SU-DHL-6 (cell line): ENCODE results near the gene TMEM59L.

Experiments
- H2AFZ ChIP-seq: fragments of 200-600 bp; sonication (generic); 2 replicates; pipeline ENCODE4 v1.6.1; 2014; ENCODE audit warnings: low read depth, mild to moderate bottlenecking, moderate library complexity, mixed read lengths, antibody characterized with exemption, low read length; ENCODE audit not compliant: severe bottlenecking
- H3F3A ChIP-seq: fragments of 200-600 bp; shearing (Covaris generic); 2 replicates; pipeline ENCODE4 v1.6.0; 2016; ENCODE audit warnings: antibody characterized with exemption, mild to moderate bottlenecking; ENCODE audit not compliant: insufficient read depth
- H3K27ac ChIP-seq: fragments of 200-600 bp; sonication (generic); 2 replicates; pipeline ENCODE4 v1.5.1; 2016; ENCODE audit warnings: low read depth, mild to moderate bottlenecking, low read length, moderate library complexity, mixed read lengths
- H3K27me3 ChIP-seq: fragments of 200-600 bp; sonication (generic), shearing (Covaris generic); 2 replicates; pipeline ENCODE4 v1.6.0; 2014; ENCODE audit warnings: mild to moderate bottlenecking, low read length
- H3K36me3 ChIP-seq: fragments of 200-600 bp; sonication (generic); 2 replicates; pipeline ENCODE4 v1.6.1; 2014; ENCODE audit warnings: mild to moderate bottlenecking, low read length, mixed read lengths
- H3K4me2 ChIP-seq: fragments of 300-600, 200-600 bp; shearing (Covaris generic), sonication (generic); 2 replicates; pipeline ENCODE4 v1.6.0; 2014; ENCODE audit warnings: low read length, low read depth, mild to moderate bottlenecking; ENCODE audit not compliant: poor library complexity, severe bottlenecking
- H3K4me3 ChIP-seq: fragments of 200-600 bp; sonication (generic); 2 replicates; pipeline ENCODE4 v1.5.1; 2014; ENCODE audit warnings: antibody characterized with exemption, low read length, mild to moderate bottlenecking, mixed read lengths; ENCODE audit not compliant: insufficient read depth, poor library complexity, severe bottlenecking
- H3K79me2 ChIP-seq: fragments of 200-600 bp; sonication (generic); 2 replicates; pipeline ENCODE4 v1.6.1; 2014; ENCODE audit warnings: mild to moderate bottlenecking, low read length, moderate library complexity; ENCODE audit not compliant: insufficient read depth
- H3K9ac ChIP-seq: fragments of 200-600 bp; sonication (generic); 2 replicates; pipeline ENCODE4 v1.7.0; 2014; ENCODE audit warnings: mild to moderate bottlenecking, low read length
- H3K9me2 ChIP-seq: fragments of 200-600 bp; sonication (generic); replicated peaks from 2 replicates; pipeline ENCODE4 v1.6.1; 2014; ENCODE audit warnings: low read length; ENCODE audit not compliant: insufficient read depth
- H3K9me3 ChIP-seq: fragments of 200-600 bp; sonication (generic); 2 replicates; pipeline ENCODE4 v1.6.1; 2014; ENCODE audit warnings: low read length, mixed read lengths; ENCODE audit not compliant: insufficient read depth
- H4K20me1 ChIP-seq: fragments of 200-600 bp; sonication (generic); 2 replicates; pipeline ENCODE4 v1.6.1; 2014; ENCODE audit warnings: low read depth, mild to moderate bottlenecking, antibody characterized with exemption, low read length, moderate library complexity, mixed read lengths
- EZH2phosphoT487 ChIP-seq: fragments of 200-600 bp; sonication (generic), shearing (Covaris generic); conservative IDR thresholded peaks from 2 replicates; pipeline ENCODE4 v1.6.1; 2018; ENCODE audit warnings: mild to moderate bottlenecking, antibody characterized with exemption, low read length, moderate library complexity, mixed read lengths
- TF ChIP-seq, protein P1 (sequence below): fragments of 200-600 bp; sonication (generic); IDR thresholded peaks from one replicate; pipeline ENCODE4 v1.5.1; 2017; ENCODE audit warnings: antibody characterized with exemption, mild to moderate bottlenecking, low read length, moderate library complexity; ENCODE audit not compliant: insufficient read depth, poor library complexity, severe bottlenecking

TMEM59L gene

DNA sequence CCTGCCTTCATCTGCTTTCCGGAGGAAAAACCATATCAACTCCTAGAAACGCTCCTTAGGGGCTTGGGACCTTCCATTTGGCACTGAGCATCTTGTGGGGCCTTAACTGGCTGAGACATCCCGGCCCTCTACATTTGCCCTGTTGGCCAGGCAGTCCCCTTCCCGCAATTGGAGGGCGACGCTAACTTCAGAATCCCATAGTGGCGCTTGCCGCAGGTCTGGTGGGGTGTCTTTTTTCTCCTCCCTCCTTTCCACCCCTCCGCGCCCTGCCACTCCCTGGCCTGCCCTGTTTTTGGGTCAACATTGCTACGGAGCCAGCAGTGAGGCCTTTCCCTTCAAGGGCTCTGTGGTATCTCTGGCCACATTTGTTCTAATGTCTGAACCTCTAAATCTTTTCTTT lies 57.2 kb downstream of the TMEM59L start:
- TF ChIP-seq, protein P1, sequence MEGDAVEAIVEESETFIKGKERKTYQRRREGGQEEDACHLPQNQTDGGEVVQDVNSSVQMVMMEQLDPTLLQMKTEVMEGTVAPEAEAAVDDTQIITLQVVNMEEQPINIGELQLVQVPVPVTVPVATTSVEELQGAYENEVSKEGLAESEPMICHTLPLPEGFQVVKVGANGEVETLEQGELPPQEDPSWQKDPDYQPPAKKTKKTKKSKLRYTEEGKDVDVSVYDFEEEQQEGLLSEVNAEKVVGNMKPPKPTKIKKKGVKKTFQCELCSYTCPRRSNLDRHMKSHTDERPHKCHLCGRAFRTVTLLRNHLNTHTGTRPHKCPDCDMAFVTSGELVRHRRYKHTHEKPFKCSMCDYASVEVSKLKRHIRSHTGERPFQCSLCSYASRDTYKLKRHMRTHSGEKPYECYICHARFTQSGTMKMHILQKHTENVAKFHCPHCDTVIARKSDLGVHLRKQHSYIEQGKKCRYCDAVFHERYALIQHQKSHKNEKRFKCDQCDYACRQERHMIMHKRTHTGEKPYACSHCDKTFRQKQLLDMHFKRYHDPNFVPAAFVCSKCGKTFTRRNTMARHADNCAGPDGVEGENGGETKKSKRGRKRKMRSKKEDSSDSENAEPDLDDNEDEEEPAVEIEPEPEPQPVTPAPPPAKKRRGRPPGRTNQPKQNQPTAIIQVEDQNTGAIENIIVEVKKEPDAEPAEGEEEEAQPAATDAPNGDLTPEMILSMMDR: no peak
- no peak for TF ChIP-seq EZH2phosphoT487
- no peak overlapping the region for H3K4me2 ChIP-seq
- no peak overlapping the region for H3K4me3 ChIP-seq
- no peak overlapping the region for H2AFZ ChIP-seq
- no peak overlapping the region for H3K27ac ChIP-seq
- no peaks in the 10 kb centered on the region for H3K27me3 ChIP-seq
- no peaks in the 10 kb centered on the region for H3K9me3 ChIP-seq
- no peak overlapping the region for H3K9ac ChIP-seq
- no peaks in the 10 kb centered on the region for H3K36me3 ChIP-seq
- H4K20me1 ChIP-seq: no peaks in the 10 kb centered on the region
- H3F3A ChIP-seq: no peaks in the 10 kb centered on the region
- no peaks in the 10 kb centered on the region for H3K9me2 ChIP-seq
- no peaks in the 10 kb centered on the region for H3K79me2 ChIP-seq

DNA sequence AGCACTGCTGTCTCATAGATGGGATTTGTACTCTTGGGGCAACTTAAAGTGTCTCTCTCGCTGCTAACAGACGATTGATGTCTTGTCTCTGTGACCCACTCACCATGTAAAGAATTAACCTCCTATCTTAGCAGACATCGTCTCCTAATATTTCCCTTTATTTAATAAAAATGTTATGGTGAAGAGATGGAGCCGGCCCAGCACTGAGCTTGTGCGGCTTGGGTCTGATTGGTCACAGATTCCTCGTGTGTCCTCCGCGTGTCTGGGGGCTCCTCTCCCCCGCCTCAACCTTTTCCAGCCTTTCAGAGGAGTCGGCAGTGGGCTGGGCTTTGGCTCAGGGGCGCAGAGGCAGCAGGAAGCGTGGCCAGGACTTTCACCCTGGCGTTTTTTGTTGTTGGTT lies 57.6 kb downstream of the TMEM59L start:
- Histone ChIP-seq H3F3A (no peaks in the 10 kb centered on the region), H4K20me1 (no peaks in the 10 kb centered on the region), H3K27me3 (no peaks in the 10 kb centered on the region), H3K36me3 (no peaks in the 10 kb centered on the region), H3K9ac (no peak overlapping the region), H3K4me2 (no peak overlapping the region), H2AFZ (no peak overlapping the region), H3K79me2 (no peaks in the 10 kb centered on the region), H3K9me3 (no peaks in the 10 kb centered on the region), H3K27ac (no peak overlapping the region), H3K4me3 (no peak overlapping the region), H3K9me2 (no peaks in the 10 kb centered on the region)
- TF ChIP-seq, protein P1: no peak
- no peak for TF ChIP-seq EZH2phosphoT487
